Suprapubic skin (tissue), 4 donors: Measurements from ENCODE around the gene FSTL4. TPM values are rescaled to one million over a fixed set of nuclear protein-coding genes. Genes with fewer than 3 reads are reported as not detected.

Experiments
- DNase-seq, 2 donors: peaks; one replicate each; pipeline ENCODE4 v3.0.0-alpha.2; 2019; ENCODE audit warnings: low spot score in 2 of 2
- H3K27ac ChIP-seq: fragments of 200-600 bp; sonication (generic); one replicate; pipeline ENCODE4 v1.5.1; 2019
- H3K27me3 ChIP-seq: fragments of 200-600 bp; sonication (generic); one replicate; pipeline ENCODE4 v1.5.1; 2019
- H3K36me3 ChIP-seq: fragments of 200-600 bp; sonication (generic); one replicate; pipeline ENCODE4 v1.5.1; 2019
- H3K4me1 ChIP-seq: fragments of 200-600 bp; sonication (generic); one replicate; pipeline ENCODE4 v1.5.1; 2019
- H3K4me3 ChIP-seq: fragments of 200-600 bp; sonication (generic); one replicate; pipeline ENCODE4 v1.5.1; 2019; ENCODE audit warnings: mild to moderate bottlenecking
- H3K9me3 ChIP-seq: fragments of 200-600 bp; sonication (generic); one replicate; pipeline ENCODE4 v1.5.1; 2019
- EP300 ChIP-seq: sonication (generic); formaldehyde crosslinking; IDR thresholded peaks from one replicate; pipeline ENCODE4 v1.6.1; 2017; ENCODE audit warnings: antibody characterized with exemption
- POLR2A ChIP-seq, 2 donors: fragments of 450-650 bp; IDR thresholded peaks; one replicate each; pipeline ENCODE4 v1.6.1; 2017; ENCODE audit warnings: antibody characterized with exemption in 2 of 2, mild to moderate bottlenecking in 2 of 2, moderate library complexity in 2 of 2
- POLR2AphosphoS5 ChIP-seq, 3 donors: sonication (generic); formaldehyde crosslinking; IDR thresholded peaks; one replicate each; pipeline ENCODE4 v1.6.1; 2017; ENCODE audit warnings: antibody characterized with exemption in 3 of 3
- WGBS: methylation state at CpG from one replicate; pipeline ENCODE4 v1.1.5; 2018; 5-methylcytosine and 5-hydroxymethylcytosine counted together
- total RNA-seq, 4 donors: library from RNA; depleted of rRNA; stranded (reverse); fragments of >200 nt; gene quantifications; one replicate each; pipeline ENCODE4 v1.1.0, GENCODE V29; 2016
- TF ChIP-seq, protein P1 (sequence below), 2 donors: fragments of 200-600 bp in 1 of 2; fragments of 450-650 bp in 1 of 2; sonication (generic) in 1 of 2; IDR thresholded peaks; one replicate each; pipeline ENCODE4 v1.5.1; 2016 to 2019; ENCODE audit warnings: antibody characterized with exemption in 2 of 2, mild to moderate bottlenecking in 1 of 2, moderate library complexity in 1 of 2

FSTL4 gene
- total RNA-seq, 4 donors from 2014 or later = 2.3 to 6.4 (median 5.8) TPM

DNA sequence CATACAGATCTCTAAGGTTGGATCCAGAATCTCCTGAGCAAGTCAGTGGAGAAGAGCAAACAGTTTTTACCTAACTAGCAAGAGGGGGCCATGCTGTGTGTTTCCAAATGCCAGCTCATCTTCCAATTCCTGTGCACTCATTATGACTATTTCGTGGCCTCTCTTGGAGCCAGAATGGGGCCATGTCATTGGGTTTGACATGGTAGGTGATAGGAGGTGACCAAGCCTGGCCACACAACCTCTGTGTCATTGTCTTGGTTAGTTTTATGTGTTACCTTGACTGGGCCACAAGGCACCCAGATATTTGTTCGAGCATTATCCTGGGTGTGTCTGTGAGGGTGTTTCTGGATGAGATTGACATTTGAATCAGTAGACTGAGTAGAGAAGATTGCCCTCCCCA is 354.4 kb downstream of the FSTL4 start:
- H3K4me3 ChIP-seq = no peak overlapping the region
- H3K4me1 ChIP-seq = no peaks in the 10 kb centered on the region
- no peaks in the 10 kb centered on the region for H3K27me3 ChIP-seq
- 81% methylated on average over 2 of the region's 2 CpGs for WGBS
- no peak overlapping the region for H3K27ac ChIP-seq
- no peak for TF ChIP-seq POLR2AphosphoS5 (IDR thresholded peaks at IDR 0.05)
- no peak for TF ChIP-seq POLR2A (IDR thresholded peaks at IDR 0.05)
- TF ChIP-seq EP300 = no peak
- TF ChIP-seq, protein P1, sequence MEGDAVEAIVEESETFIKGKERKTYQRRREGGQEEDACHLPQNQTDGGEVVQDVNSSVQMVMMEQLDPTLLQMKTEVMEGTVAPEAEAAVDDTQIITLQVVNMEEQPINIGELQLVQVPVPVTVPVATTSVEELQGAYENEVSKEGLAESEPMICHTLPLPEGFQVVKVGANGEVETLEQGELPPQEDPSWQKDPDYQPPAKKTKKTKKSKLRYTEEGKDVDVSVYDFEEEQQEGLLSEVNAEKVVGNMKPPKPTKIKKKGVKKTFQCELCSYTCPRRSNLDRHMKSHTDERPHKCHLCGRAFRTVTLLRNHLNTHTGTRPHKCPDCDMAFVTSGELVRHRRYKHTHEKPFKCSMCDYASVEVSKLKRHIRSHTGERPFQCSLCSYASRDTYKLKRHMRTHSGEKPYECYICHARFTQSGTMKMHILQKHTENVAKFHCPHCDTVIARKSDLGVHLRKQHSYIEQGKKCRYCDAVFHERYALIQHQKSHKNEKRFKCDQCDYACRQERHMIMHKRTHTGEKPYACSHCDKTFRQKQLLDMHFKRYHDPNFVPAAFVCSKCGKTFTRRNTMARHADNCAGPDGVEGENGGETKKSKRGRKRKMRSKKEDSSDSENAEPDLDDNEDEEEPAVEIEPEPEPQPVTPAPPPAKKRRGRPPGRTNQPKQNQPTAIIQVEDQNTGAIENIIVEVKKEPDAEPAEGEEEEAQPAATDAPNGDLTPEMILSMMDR (IDR thresholded peaks at IDR 0.05) = no peak
- H3K9me3 ChIP-seq = no peaks in the 10 kb centered on the region
- no peaks in the 10 kb centered on the region for H3K36me3 ChIP-seq
- DNase-seq = no peak

DNA sequence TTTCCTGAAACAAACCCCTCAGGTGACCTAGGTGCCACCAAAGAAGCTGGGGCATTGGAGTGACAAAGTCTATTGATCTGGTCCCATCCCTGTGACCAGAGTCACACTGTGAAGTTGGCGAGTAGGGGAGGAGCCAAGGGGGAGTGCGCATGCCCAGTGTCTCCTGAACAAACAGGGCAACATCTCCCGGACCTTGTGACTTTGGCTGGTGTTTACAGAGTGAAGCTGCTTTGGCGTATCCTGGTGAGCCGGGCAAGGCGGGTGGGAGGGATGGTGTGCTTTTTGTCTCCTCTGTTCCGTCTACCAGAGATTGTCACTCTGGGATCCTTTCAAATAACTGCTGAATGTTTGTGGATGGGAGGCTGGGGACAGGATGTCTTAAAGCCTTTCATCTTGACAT is 356.1 kb downstream of the FSTL4 start:
- H3K4me3 ChIP-seq = no peak overlapping the region
- WGBS = 94% methylated on average over 7 of the region's 7 CpGs
- no peaks in the 10 kb centered on the region for H3K36me3 ChIP-seq
- no peak overlapping the region for H3K27ac ChIP-seq
- H3K9me3 ChIP-seq = no peaks in the 10 kb centered on the region
- DNase-seq = no peak
- H3K27me3 ChIP-seq = no peaks in the 10 kb centered on the region
- H3K4me1 ChIP-seq = no peaks in the 10 kb centered on the region
- TF ChIP-seq, protein P1 (IDR thresholded peaks at IDR 0.05) = no peak
- TF ChIP-seq EP300 = no peak
- no peak for TF ChIP-seq POLR2AphosphoS5 (IDR thresholded peaks at IDR 0.05)
- no peak for TF ChIP-seq POLR2A (IDR thresholded peaks at IDR 0.05)

DNA sequence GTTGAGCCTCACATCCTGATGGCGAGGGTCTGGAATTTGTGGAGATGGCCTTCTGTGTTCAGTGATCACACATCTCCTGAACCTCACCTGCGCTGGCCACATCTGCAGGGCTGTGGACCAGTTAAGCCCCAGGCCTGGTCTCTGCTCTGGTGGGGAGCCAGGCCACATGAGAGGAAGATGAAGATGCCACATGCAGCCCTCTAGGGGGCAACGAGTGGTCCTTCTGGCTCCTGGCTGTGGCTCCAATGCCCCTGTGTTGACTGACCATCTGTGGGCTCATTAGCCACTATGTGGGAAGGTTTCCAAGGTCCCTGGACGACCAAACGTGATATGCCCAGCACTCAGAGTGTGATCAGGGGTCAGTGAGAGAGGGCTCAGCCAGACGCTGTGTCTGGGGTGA is 357.5 kb downstream of the FSTL4 start:
- DNase-seq = no peak
- 75% methylated on average over 3 of the region's 6 CpGs for WGBS
- no peaks in the 10 kb centered on the region for H3K4me1 ChIP-seq

DNA sequence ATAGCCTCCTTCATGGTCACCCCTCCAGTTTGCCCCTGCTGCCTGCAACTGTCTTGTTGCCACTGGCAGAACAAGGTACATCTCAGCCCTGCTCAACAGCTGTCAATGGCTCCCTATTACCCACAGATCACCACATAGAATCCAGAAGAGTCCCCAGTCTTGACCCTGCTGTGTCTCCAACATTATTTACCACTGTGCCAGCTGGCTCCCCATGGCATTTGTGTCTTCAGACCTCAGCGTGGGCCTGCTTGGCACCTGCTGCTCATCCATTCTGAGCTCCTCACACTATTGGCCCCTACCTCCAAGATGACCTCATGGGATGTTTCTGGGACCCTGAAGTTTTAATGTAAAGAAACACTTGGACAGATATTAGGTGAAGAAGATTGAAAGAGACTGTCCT is 358.7 kb downstream of the FSTL4 start:
- Histone ChIP-seq H3K4me1 (no peaks in the 10 kb centered on the region), H3K27me3 (no peaks in the 10 kb centered on the region), H3K4me3 (no peak overlapping the region), H3K27ac (no peak overlapping the region), H3K9me3 (no peaks in the 10 kb centered on the region), H3K36me3 (no peaks in the 10 kb centered on the region)
- TF ChIP-seq EP300 = no peak
- WGBS = 95% methylated on average over 1 of the region's 1 CpG
- no peak for DNase-seq

More for the DNA sequence above, 357.5 kb downstream of the FSTL4 start:
- TF ChIP-seq POLR2A (IDR thresholded peaks at IDR 0.05) (no peak), EP300 (no peak), POLR2AphosphoS5 (IDR thresholded peaks at IDR 0.05) (no peak)
- TF ChIP-seq, protein P1 (IDR thresholded peaks at IDR 0.05) = no peak
- Histone ChIP-seq H3K27ac (no peak overlapping the region), H3K36me3 (no peaks in the 10 kb centered on the region), H3K9me3 (no peaks in the 10 kb centered on the region), H3K4me3 (no peak overlapping the region), H3K27me3 (no peaks in the 10 kb centered on the region)

DNA sequence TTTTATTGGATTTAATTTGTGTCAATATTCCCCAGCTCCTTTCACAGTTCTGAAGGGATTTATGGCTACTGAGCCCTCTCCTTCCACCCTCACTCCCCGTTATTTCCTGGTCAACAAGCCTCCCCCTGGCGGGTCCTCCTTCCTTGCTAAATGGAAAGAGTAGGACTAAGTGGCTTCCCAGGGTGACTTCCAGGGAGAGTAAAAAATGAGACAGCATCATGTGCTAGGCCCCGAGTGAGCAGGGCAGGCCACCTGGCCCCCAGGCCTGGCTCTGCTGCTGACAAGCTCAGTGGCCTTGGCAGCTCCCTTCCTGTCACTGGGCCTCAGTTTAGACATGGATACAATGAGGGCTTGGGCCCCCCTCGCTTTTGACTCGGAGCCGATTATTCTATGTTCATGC is 359.3 kb downstream of the FSTL4 start:
- DNase-seq = no peak
- H3K27me3 ChIP-seq = no peaks in the 10 kb centered on the region
- WGBS = 96% methylated on average over 4 of the region's 6 CpGs

More for the DNA sequence above, 359.3 kb downstream of the FSTL4 start:
- no peaks in the 10 kb centered on the region for H3K36me3 ChIP-seq
- no peaks in the 10 kb centered on the region for H3K9me3 ChIP-seq
- no peaks in the 10 kb centered on the region for H3K4me1 ChIP-seq
- H3K27ac ChIP-seq = no peak overlapping the region
- TF ChIP-seq EP300 (no peak), POLR2AphosphoS5 (IDR thresholded peaks at IDR 0.05) (no peak), POLR2A (IDR thresholded peaks at IDR 0.05) (no peak)
- TF ChIP-seq, protein P1 (IDR thresholded peaks at IDR 0.05) = no peak
- no peak overlapping the region for H3K4me3 ChIP-seq
